Measurements from ENCODE around the gene CAB39L. TPM values are rescaled to one million over a fixed set of nuclear protein-coding genes. Genes with fewer than 3 reads are reported as not detected.

CAB39L gene
- total and polyA plus RNA-seq, 4 donors, result 31.8 to 44.1 (median 36.5) TPM

- no peak overlapping the region for H3K27ac ChIP-seq (ENCODE audit: low read depth, low read length)
- no peak for DNase-seq (ENCODE audit: low read depth in 4 of 6, low spot score in 6 of 6)
- WGBS (ENCODE audit: insufficient coverage), result 70% methylated on average over 2 of the region's 5 CpGs
Observed at GRCh38 chr13:49388091-49388635, 55.7 kb downstream of the CAB39L start.

GRCh38 chr13:49386664-49387063, 57.2 kb downstream of the CAB39L start:
- Histone ChIP-seq H3K36me3 (ENCODE audit: control insufficient read depth, insufficient read depth, low read length) (no peaks in the 10 kb centered on the region), H3K9me3 (ENCODE audit: control insufficient read depth, insufficient read depth, low read length) (peaks cover 2% of the 10 kb centered on the region), H3K27me3 (ENCODE audit: control insufficient read depth, insufficient read depth, low read length) (no peaks in the 10 kb centered on the region), H3K4me3 (ENCODE audit: low read depth, low read length) (no peak overlapping the region), H3K4me1 (ENCODE audit: control insufficient read depth, insufficient read depth, low read length) (no peaks in the 10 kb centered on the region), H3K27ac (ENCODE audit: low read depth, low read length) (no peak overlapping the region)
- WGBS (ENCODE audit: insufficient coverage), result 73% methylated on average over 1 of the region's 2 CpGs
- no peak for DNase-seq (ENCODE audit: low read depth in 4 of 6, low spot score in 6 of 6)

More at GRCh38 chr13:49388091-49388635, 55.7 kb downstream of the CAB39L start:
- H3K4me3 ChIP-seq (ENCODE audit: low read depth, low read length), result no peak overlapping the region
- no peaks in the 10 kb centered on the region for H3K27me3 ChIP-seq (ENCODE audit: control insufficient read depth, insufficient read depth, low read length)
- H3K4me1 ChIP-seq (ENCODE audit: control insufficient read depth, insufficient read depth, low read length), result no peaks in the 10 kb centered on the region
- H3K9me3 ChIP-seq (ENCODE audit: control insufficient read depth, insufficient read depth, low read length), result peaks cover 2% of the 10 kb centered on the region
- H3K36me3 ChIP-seq (ENCODE audit: control insufficient read depth, insufficient read depth, low read length), result no peaks in the 10 kb centered on the region

GRCh38 chr13:49376121-49376520, 67.7 kb downstream of the CAB39L start:
- H3K9me3 ChIP-seq (ENCODE audit: control insufficient read depth, insufficient read depth, low read length), result no peaks in the 10 kb centered on the region
- H3K36me3 ChIP-seq (ENCODE audit: control insufficient read depth, insufficient read depth, low read length), result no peaks in the 10 kb centered on the region
- H3K27ac ChIP-seq (ENCODE audit: low read depth, low read length), result no peak overlapping the region
- peaks cover 6% of the 10 kb centered on the region for H3K4me1 ChIP-seq (ENCODE audit: control insufficient read depth, insufficient read depth, low read length)
- no peaks in the 10 kb centered on the region for H3K27me3 ChIP-seq (ENCODE audit: control insufficient read depth, insufficient read depth, low read length)
- WGBS (ENCODE audit: insufficient coverage), result 63% methylated on average over 3 of the region's 3 CpGs
- no peak overlapping the region for H3K4me3 ChIP-seq (ENCODE audit: low read depth, low read length)
- DNase-seq (ENCODE audit: low read depth in 4 of 6, low spot score in 6 of 6), result no peak

- no peak for DNase-seq (ENCODE audit: low read depth in 4 of 6, low spot score in 6 of 6)
- Histone ChIP-seq H3K27me3 (ENCODE audit: control insufficient read depth, insufficient read depth, low read length) (no peaks in the 10 kb centered on the region), H3K4me3 (ENCODE audit: low read depth, low read length) (no peak overlapping the region), H3K4me1 (ENCODE audit: control insufficient read depth, insufficient read depth, low read length) (peaks cover 7% of the 10 kb centered on the region), H3K9me3 (ENCODE audit: control insufficient read depth, insufficient read depth, low read length) (no peaks in the 10 kb centered on the region), H3K36me3 (ENCODE audit: control insufficient read depth, insufficient read depth, low read length) (no peaks in the 10 kb centered on the region), H3K27ac (ENCODE audit: low read depth, low read length) (no peak overlapping the region)
- 86% methylated on average over 1 of the region's 4 CpGs for WGBS (ENCODE audit: insufficient coverage)
Observed at GRCh38 chr13:49374585-49375290, 69.1 kb downstream of the CAB39L start.

GRCh38 chr13:49373716-49374115, 70.1 kb downstream of the CAB39L start:
- Histone ChIP-seq H3K9me3 (ENCODE audit: control insufficient read depth, insufficient read depth, low read length) (no peaks in the 10 kb centered on the region), H3K4me3 (ENCODE audit: low read depth, low read length) (no peak overlapping the region), H3K4me1 (ENCODE audit: control insufficient read depth, insufficient read depth, low read length) (peaks cover 7% of the 10 kb centered on the region), H3K27me3 (ENCODE audit: control insufficient read depth, insufficient read depth, low read length) (no peaks in the 10 kb centered on the region), H3K36me3 (ENCODE audit: control insufficient read depth, insufficient read depth, low read length) (no peaks in the 10 kb centered on the region), H3K27ac (ENCODE audit: low read depth, low read length) (no peak overlapping the region)
- DNase-seq (ENCODE audit: low read depth in 4 of 6, low spot score in 6 of 6), result no peak
- no CpG with 5 or more reads among the region's 2 CpGs for WGBS (ENCODE audit: insufficient coverage)

- WGBS (ENCODE audit: insufficient coverage), result 33% methylated on average over 1 of the region's 4 CpGs
- Histone ChIP-seq H3K9me3 (ENCODE audit: control insufficient read depth, insufficient read depth, low read length) (no peaks in the 10 kb centered on the region), H3K4me1 (ENCODE audit: control insufficient read depth, insufficient read depth, low read length) (peaks cover 7% of the 10 kb centered on the region), H3K36me3 (ENCODE audit: control insufficient read depth, insufficient read depth, low read length) (no peaks in the 10 kb centered on the region), H3K27ac (ENCODE audit: low read depth, low read length) (no peak overlapping the region), H3K27me3 (ENCODE audit: control insufficient read depth, insufficient read depth, low read length) (no peaks in the 10 kb centered on the region), H3K4me3 (ENCODE audit: low read depth, low read length) (no peak overlapping the region)
- peak in 2 of 6 donors; percentile 40 to 58 for DNase-seq (ENCODE audit: low read depth in 4 of 6, low spot score in 6 of 6)
Observed at GRCh38 chr13:49371943-49372613, 71.8 kb downstream of the CAB39L start.

GRCh38 chr13:49370371-49370770, 73.5 kb downstream of the CAB39L start:
- no peaks in the 10 kb centered on the region for H3K36me3 ChIP-seq (ENCODE audit: control insufficient read depth, insufficient read depth, low read length)
- no peak overlapping the region for H3K27ac ChIP-seq (ENCODE audit: low read depth, low read length)
- 50% methylated on average over 1 of the region's 2 CpGs for WGBS (ENCODE audit: insufficient coverage)
- peak in 5 of 6 donors; percentile 21 to 78 (median 31) for DNase-seq (ENCODE audit: low read depth in 4 of 6, low spot score in 6 of 6)
- no peaks in the 10 kb centered on the region for H3K9me3 ChIP-seq (ENCODE audit: control insufficient read depth, insufficient read depth, low read length)
- peaks cover 7% of the 10 kb centered on the region for H3K4me1 ChIP-seq (ENCODE audit: control insufficient read depth, insufficient read depth, low read length)
- no peaks in the 10 kb centered on the region for H3K27me3 ChIP-seq (ENCODE audit: control insufficient read depth, insufficient read depth, low read length)
- H3K4me3 ChIP-seq (ENCODE audit: low read depth, low read length), result no peak overlapping the region

GRCh38 chr13:49369866-49370265, 74.0 kb downstream of the CAB39L start:
- DNase-seq (ENCODE audit: low read depth in 4 of 6, low spot score in 6 of 6), result no peak
- no peak overlapping the region for H3K27ac ChIP-seq (ENCODE audit: low read depth, low read length)
- no peaks in the 10 kb centered on the region for H3K36me3 ChIP-seq (ENCODE audit: control insufficient read depth, insufficient read depth, low read length)
- H3K27me3 ChIP-seq (ENCODE audit: control insufficient read depth, insufficient read depth, low read length), result no peaks in the 10 kb centered on the region
- WGBS (ENCODE audit: insufficient coverage), result 100% methylated on average over 1 of the region's 4 CpGs
- no peak overlapping the region for H3K4me3 ChIP-seq (ENCODE audit: low read depth, low read length)
- H3K4me1 ChIP-seq (ENCODE audit: control insufficient read depth, insufficient read depth, low read length), result peaks cover 7% of the 10 kb centered on the region
- H3K9me3 ChIP-seq (ENCODE audit: control insufficient read depth, insufficient read depth, low read length), result peaks cover 2% of the 10 kb centered on the region

- H3K9me3 ChIP-seq (ENCODE audit: control insufficient read depth, insufficient read depth, low read length), result peaks cover 7% of the 10 kb centered on the region
- no peaks in the 10 kb centered on the region for H3K36me3 ChIP-seq (ENCODE audit: control insufficient read depth, insufficient read depth, low read length)
- no peaks in the 10 kb centered on the region for H3K27me3 ChIP-seq (ENCODE audit: control insufficient read depth, insufficient read depth, low read length)
- no peak for DNase-seq (ENCODE audit: low read depth in 4 of 6, low spot score in 6 of 6)
- H3K4me1 ChIP-seq (ENCODE audit: control insufficient read depth, insufficient read depth, low read length), result peaks cover 7% of the 10 kb centered on the region
- no CpG with 5 or more reads among the region's 2 CpGs for WGBS (ENCODE audit: insufficient coverage)
- H3K27ac ChIP-seq (ENCODE audit: low read depth, low read length), result no peak overlapping the region
- no peak overlapping the region for H3K4me3 ChIP-seq (ENCODE audit: low read depth, low read length)
Observed at GRCh38 chr13:49368688-49369087, 75.2 kb downstream of the CAB39L start.
